T-helper 1 cell treated with Interleukin-12 subunit alpha and Interleukin-12 subunit beta and Interleukin-4 antibody, amounts not matched to agents 30 μg/mL and 1 μg/mL, for 36 hours (primary cell): ENCODE data around the gene PPP3CA.
"Not testable (repeated sequence)": the region's sequence is repeated elsewhere in the genome, so short reads cannot be mapped to it uniquely, and the experiment has no call there.

Experiments used
- H3K27ac Mint-ChIP-seq: one replicate; pipeline ENCODE4 v1.8.0; 2021; ENCODE audit warnings: mild to moderate bottlenecking, mixed read lengths
- H3K27me3 Mint-ChIP-seq: one replicate; pipeline ENCODE4 v1.8.0; 2021; ENCODE audit warnings: low read depth, mixed read lengths
- H3K36me3 Mint-ChIP-seq: one replicate; pipeline ENCODE4 v1.8.0; 2021; ENCODE audit warnings: low read depth, mixed read lengths
- H3K4me1 Mint-ChIP-seq: one replicate; pipeline ENCODE4 v1.8.0; 2021; ENCODE audit warnings: low read depth, mixed read lengths
- H3K4me3 Mint-ChIP-seq: one replicate; pipeline ENCODE4 v1.8.0; 2021; ENCODE audit warnings: mild to moderate bottlenecking, moderate library complexity, mixed read lengths
- H3K9me3 Mint-ChIP-seq: one replicate; pipeline ENCODE4 v1.8.0; 2021; ENCODE audit warnings: mixed read lengths

The PPP3CA gene

DNA sequence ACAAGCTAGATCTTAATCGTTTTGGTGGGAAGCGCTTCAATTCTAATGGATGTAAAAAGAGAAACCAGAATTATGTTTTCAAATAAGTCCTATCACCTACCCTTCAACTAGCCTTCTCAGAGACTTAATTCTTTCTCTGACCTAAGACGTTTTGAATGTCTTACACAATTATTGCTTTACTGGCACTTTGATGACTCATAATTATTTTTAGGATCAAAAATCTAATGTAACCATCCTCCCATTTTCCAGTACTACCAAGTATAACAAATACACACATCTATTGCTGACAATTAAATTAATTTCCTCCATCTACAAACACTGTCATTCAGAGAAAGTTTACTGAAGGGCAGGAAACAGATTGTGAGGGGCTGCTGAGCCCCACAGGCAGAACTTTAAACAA, 108.6 kb downstream of the PPP3CA start:
- Mint-ChIP-seq H3K4me1 (no peaks in the 10 kb centered on the region), H3K27me3 (no peaks in the 10 kb centered on the region), H3K9me3 (no peaks in the 10 kb centered on the region), H3K36me3 (no peaks in the 10 kb centered on the region), H3K27ac (no peak overlapping the region), H3K4me3 (no peak overlapping the region)

DNA sequence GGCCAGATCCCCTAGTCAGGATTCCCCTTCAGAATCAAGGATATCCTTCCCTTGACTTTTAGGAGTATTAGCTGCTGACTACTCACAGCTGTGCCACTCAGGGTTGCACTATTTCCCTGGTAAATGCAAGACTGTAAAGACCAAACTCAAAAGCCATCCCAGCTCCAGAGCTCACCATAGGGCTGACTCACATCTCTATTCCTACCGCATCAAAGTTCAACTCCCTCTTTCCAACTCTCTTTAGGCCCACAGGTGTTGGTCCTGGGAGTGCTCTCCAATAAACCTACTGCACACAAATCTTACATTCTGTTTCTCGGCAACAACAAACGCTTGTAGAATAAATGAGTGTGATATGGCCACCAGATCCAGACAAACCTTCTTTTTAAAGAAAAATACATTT, 109.6 kb downstream of the PPP3CA start:
- Mint-ChIP-seq H3K9me3 (no peaks in the 10 kb centered on the region), H3K4me3 (no peak overlapping the region), H3K4me1 (no peaks in the 10 kb centered on the region), H3K27ac (no peak overlapping the region), H3K27me3 (no peaks in the 10 kb centered on the region), H3K36me3 (no peaks in the 10 kb centered on the region)

DNA sequence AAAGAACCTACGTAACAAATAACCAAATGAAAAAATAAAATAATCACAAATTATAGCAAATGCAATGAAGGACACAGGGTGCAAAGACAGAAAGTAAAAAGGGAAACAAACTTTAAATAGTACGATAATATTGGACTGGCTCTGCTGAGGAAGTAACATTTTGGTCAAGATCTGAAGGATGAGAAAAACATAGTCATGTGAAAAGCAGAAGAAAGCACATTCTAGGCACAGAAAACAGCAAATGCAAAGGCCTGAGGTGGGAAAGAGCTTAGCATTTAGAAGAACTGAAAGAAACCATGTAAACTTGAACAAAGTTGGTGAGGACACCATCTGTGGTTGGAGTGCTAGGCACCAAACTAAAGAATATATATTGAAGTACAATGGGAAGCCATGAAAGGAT, 111.2 kb downstream of the PPP3CA start:
- H3K36me3 Mint-ChIP-seq = no peaks in the 10 kb centered on the region
- no peak overlapping the region for H3K4me3 Mint-ChIP-seq
- H3K9me3 Mint-ChIP-seq = no peaks in the 10 kb centered on the region
- H3K27ac Mint-ChIP-seq = no peak overlapping the region
- no peaks in the 10 kb centered on the region for H3K27me3 Mint-ChIP-seq
- no peaks in the 10 kb centered on the region for H3K4me1 Mint-ChIP-seq

DNA sequence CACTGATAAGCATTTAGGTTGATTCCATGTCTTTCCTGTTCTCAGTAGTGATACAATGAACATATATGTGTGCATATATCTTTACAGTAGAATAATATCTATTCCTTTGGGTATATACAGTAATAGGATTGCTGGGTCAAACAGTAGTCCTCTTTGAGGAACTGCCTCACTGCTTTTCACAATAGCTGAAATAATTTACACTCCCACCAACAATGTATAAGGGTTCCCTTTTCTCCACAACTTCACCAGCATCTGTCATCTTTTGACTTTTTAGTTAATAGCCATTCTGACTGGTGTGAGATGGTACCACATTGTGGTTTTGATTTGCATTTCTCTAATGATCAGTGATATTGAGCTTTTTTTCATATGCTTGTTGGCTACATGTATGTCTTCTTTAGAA, 113.2 kb downstream of the PPP3CA start:
- not testable (repeated sequence) for H3K27me3 Mint-ChIP-seq, H3K36me3 Mint-ChIP-seq, H3K27ac Mint-ChIP-seq

DNA sequence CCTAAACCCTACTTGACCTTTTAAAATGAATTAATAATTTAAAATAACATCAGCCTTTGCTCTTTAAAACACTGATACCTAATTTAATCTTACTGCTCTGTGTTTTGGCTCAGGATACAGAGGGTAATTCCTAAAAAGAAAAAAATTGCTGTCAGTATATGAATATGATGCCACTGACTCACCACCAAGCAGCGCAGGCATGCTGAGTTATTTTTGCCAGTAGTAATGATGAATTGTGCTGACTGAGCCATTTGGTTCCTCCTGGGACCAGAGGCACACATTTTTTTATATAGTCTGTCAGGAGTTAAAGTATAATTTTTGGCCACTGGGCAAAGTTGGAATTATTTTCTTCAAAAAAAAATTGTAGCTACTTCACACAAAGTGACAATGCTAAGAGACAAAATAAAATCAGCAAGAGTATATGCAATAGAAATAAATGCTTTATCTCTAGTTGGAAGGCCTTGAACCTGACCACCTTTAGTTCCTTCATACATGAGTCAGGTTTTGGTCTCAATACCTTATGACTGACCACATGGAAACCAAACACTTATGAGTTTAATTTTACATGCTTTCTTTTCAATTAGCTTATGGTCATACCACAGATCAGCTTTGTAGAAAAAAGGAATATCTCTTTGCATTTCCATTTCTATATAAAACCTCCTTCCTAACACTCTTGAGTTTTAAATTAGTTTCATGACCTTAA, 115.1 kb downstream of the PPP3CA start:
- Mint-ChIP-seq H3K4me3 (no peak overlapping the region), H3K36me3 (peaks cover 1% of the 10 kb centered on the region), H3K27me3 (peaks cover 9% of the 10 kb centered on the region), H3K27ac (no peak overlapping the region), H3K9me3 (peaks cover 4% of the 10 kb centered on the region), H3K4me1 (no peaks in the 10 kb centered on the region)

More for the DNA sequence above, 113.2 kb downstream of the PPP3CA start:
- not testable (repeated sequence) for H3K9me3 Mint-ChIP-seq, H3K4me3 Mint-ChIP-seq, H3K4me1 Mint-ChIP-seq

DNA sequence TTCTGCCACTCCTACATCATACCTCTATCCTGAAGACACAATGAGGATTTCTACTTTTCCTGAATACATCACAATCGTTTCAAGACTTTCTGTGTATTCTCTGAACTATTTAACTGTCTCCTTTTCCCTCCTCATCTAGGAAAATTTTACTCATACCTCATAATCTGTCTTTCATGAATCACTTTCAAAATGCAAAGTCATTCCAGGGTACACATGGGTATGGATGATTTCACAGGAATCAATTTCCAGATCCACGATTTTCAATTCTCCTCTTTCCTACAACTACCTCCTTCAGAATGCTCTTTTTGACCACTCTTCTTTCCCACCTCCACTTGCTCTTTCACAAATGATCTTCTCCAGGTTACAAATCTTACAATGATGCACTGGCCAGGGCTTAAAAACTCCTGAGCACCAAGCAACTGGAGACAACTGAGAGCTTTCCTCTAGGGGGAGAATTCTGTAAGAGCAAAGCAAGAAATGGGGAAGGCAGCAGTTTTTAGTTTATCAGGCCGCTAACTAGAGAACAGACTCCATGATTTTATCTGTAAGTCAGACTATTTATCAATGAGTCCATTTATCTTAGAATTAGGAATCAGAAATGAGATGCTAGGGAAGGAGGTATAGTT, 116.4 kb downstream of the PPP3CA start:
- Mint-ChIP-seq H3K4me3 (no peak overlapping the region), H3K4me1 (no peaks in the 10 kb centered on the region), H3K27me3 (peaks cover 11% of the 10 kb centered on the region), H3K36me3 (peaks cover 1% of the 10 kb centered on the region), H3K27ac (no peak overlapping the region), H3K9me3 (peaks cover 4% of the 10 kb centered on the region)

DNA sequence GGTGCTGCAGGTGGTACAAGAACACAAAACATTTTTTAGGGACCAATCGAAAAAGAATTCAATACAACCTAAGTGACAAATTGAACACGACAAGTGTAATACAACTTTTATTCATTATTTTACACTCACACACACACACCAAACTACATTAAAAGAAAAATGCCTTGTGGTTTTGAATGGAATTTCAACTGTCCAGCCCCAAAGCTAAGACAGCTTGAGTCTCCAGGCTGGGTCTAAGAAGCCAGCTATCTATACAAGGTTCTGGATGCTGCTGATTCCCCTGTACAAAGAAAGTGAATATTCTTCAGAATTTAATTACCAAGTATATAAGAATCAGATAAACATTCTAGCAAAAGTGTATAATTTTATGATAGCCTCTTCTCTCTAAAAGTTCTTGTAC, 118.2 kb downstream of the PPP3CA start:
- peaks cover 4% of the 10 kb centered on the region for H3K9me3 Mint-ChIP-seq
- peaks cover 6% of the 10 kb centered on the region for H3K4me1 Mint-ChIP-seq
- H3K27ac Mint-ChIP-seq = no peak overlapping the region
- H3K4me3 Mint-ChIP-seq = no peak overlapping the region
- peaks cover 1% of the 10 kb centered on the region for H3K36me3 Mint-ChIP-seq
- peaks cover 15% of the 10 kb centered on the region for H3K27me3 Mint-ChIP-seq

DNA sequence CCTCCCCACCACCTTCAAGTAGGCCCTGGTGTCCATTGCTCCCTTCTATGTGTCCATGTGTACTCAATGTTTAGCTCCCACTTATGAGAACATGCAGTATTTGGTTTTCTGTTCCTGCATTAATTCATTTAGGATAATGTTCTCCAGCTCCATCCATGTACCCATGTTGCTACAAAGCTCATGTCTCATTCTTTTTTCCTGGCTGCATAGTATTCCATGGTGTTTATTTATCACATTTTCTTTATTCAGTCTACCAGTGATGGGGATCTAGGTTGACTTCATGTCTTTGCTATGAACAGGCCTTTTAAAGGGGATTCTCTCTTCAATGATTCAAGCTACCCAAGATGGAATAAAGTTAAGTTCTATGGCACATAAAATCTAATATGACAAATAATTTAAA, 119.6 kb downstream of the PPP3CA start:
- peaks cover 4% of the 10 kb centered on the region for H3K9me3 Mint-ChIP-seq
- no peak overlapping the region for H3K27ac Mint-ChIP-seq
- no peak overlapping the region for H3K4me3 Mint-ChIP-seq
- peaks cover 15% of the 10 kb centered on the region for H3K27me3 Mint-ChIP-seq
- peaks cover 6% of the 10 kb centered on the region for H3K4me1 Mint-ChIP-seq
- H3K36me3 Mint-ChIP-seq = peaks cover 1% of the 10 kb centered on the region

DNA sequence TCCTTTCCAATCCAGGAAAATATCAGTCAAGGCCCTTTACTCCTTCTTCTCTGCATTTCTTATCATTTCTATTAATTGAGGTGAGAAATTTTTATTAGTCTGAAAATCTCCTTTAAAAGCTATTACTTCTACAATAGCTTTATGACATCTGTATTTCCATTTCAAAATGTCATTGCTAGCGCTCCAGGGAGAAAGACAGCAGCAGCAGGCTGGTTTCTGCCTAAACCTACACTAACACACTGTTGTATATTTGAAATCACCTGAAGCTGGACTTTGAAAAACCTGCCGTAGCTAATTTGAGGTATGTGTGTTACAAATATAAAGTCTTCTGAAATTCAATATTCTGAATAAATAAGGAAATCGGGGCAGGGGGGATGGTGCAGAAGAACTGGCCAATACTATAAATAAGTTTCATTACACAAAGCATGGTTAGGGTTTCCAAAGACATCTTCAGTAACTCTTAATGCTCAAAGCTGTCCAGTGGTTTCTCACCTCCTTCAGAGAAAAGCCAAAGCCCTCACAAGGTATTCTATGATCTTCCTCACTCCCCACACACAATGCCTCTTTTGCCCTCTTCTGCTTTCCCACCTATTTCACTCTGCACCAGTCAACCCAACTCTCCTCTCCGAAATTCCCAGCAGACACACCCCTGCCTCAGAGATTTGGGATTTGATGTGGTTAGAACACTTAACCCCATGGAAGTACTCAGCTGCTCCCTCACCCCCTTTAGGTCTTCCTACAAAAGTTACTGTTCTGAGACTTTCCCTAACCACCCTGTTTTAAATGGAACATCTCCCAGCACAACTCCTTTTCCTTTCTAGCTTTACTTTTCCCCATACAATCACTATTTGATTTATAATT, 122.7 kb downstream of the PPP3CA start:
- Mint-ChIP-seq H3K27ac (no peak overlapping the region), H3K4me1 (peaks cover 6% of the 10 kb centered on the region), H3K9me3 (peaks cover 4% of the 10 kb centered on the region), H3K36me3 (peaks cover 1% of the 10 kb centered on the region), H3K27me3 (peaks cover 13% of the 10 kb centered on the region), H3K4me3 (no peak overlapping the region)

DNA sequence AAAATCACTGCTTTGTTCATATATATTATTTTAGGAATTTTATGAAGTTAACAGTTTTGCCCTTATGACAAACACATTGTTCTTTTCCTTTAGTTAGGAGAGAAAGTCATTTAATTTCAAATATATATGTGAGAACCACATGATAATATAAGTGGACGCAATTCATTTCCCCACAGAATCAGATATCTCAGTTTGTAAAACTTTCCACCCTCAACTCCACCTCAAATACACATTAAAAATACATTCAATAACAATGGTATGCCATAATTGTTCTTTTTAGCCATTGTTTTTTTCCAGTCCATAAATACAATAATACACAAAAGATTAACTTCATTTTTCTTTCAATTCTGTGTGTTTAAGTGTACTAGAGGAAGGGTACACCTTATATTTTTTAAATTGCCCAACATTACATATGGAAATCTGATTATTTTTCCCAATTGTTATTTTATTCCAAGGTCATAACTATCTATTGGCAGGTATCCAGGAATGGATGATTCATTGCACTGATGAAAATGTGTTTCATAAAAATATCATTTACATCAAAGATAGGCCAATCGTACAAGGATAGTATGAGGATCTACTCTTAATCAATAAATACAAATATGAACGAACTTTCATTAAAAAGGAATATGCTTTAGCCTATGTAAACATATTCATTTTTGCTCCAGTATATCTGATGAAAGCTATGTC, 125.0 kb downstream of the PPP3CA start:
- Mint-ChIP-seq H3K4me3 (no peak overlapping the region), H3K4me1 (peaks cover 6% of the 10 kb centered on the region), H3K27ac (no peak overlapping the region), H3K36me3 (peaks cover 2% of the 10 kb centered on the region), H3K9me3 (no peaks in the 10 kb centered on the region), H3K27me3 (peaks cover 25% of the 10 kb centered on the region)

DNA sequence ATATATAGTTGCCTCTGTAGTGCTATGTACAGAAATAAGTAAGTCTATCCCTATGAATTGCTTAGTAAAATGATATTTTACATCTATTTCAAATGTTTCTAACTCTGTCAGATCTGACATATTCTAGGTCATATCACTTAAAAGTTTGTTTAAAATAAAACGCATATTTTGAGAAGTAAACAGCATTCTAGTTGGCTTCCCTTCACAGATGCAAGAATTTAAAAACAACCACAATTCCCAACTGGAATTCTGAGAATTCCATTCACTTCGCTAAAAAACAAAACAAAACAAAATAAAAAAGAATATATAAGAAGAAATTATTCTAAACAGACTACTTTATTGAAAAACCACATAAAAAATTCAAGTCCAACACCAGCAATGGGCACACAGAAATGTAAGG, 126.0 kb downstream of the PPP3CA start:
- peaks cover 6% of the 10 kb centered on the region for H3K4me1 Mint-ChIP-seq
- peaks cover 2% of the 10 kb centered on the region for H3K36me3 Mint-ChIP-seq
- H3K27ac Mint-ChIP-seq = no peak overlapping the region
- H3K4me3 Mint-ChIP-seq = no peak overlapping the region
- H3K9me3 Mint-ChIP-seq = no peaks in the 10 kb centered on the region
- H3K27me3 Mint-ChIP-seq = peaks cover 25% of the 10 kb centered on the region

DNA sequence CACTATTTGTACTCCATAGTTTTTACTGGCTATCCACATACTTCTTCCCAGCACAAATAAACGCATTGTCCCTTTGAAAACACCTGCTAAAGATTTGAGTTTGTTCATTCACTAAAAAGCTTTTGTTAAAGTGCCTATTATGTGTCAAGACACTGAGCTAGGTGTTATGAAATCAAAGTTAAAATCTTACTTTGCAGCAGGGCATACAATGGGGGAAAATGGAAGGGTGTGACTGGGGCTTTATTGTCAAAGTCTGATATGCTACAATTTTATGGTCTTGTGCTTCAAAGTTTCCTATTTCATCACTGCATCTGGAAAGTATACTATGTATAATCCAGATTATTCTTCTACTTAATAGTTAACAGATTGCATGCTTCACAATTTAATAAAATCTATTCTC, 128.4 kb downstream of the PPP3CA start:
- Mint-ChIP-seq H3K4me1 (peaks cover 3% of the 10 kb centered on the region), H3K36me3 (peaks cover 2% of the 10 kb centered on the region), H3K27me3 (peaks cover 19% of the 10 kb centered on the region), H3K4me3 (no peak overlapping the region), H3K9me3 (no peaks in the 10 kb centered on the region), H3K27ac (no peak overlapping the region)

DNA sequence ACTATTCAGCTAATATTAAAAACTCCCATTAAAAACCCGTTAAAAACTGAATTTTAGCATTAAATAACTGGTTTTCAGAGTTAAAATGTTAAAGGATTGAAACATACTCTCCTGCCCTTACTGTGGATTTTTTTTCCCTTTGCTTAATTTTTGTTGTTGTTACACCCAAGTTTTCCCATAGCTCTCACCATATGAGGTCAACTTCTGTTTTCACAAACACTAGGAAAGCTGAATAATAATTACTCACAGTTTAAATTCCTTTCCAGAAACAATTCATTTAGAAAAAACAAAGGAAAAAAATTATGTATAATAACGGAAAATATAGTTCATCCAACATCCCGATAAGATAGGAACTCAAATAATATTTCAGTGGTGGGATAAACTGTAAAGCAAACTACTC, 129.0 kb downstream of the PPP3CA start:
- peaks cover 2% of the 10 kb centered on the region for H3K36me3 Mint-ChIP-seq
- peaks cover 3% of the 10 kb centered on the region for H3K4me1 Mint-ChIP-seq

DNA sequence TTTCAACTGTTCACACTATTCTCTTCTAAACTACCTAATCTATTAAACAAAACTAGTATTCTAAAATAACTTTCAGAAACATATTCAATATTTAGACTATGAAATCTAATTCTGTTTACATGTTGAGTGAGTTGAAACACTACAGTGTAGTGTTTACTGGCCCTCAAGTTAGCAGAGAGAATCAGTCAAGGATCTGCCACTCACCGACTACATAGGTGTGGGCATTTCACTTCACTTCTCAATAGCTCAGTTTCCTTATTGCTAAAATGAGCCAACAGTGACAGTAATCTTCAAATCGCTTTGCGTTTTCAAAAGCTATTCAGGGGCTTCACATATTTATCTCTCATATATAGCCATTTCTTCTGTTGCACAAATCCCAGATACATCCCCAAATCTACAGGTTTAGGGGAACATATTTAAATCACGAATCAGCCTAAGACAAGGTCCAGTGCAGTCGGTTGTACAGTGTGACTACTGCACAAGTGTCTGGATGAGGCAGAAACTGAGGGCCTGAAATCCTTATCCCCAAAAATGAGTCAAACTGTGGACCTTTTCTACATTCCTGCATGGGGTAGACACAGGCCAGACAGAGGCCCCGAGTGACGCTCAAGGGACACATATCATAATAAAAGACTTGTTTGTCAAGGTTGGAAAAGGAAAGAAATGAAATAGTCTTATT, 129.8 kb downstream of the PPP3CA start:
- no peak overlapping the region for H3K4me3 Mint-ChIP-seq
- H3K27ac Mint-ChIP-seq = no peak overlapping the region
- H3K9me3 Mint-ChIP-seq = no peaks in the 10 kb centered on the region
- peaks cover 19% of the 10 kb centered on the region for H3K27me3 Mint-ChIP-seq
- peaks cover 2% of the 10 kb centered on the region for H3K36me3 Mint-ChIP-seq
- peaks cover 3% of the 10 kb centered on the region for H3K4me1 Mint-ChIP-seq

More for the DNA sequence above, 129.0 kb downstream of the PPP3CA start:
- Mint-ChIP-seq H3K9me3 (no peaks in the 10 kb centered on the region), H3K4me3 (no peak overlapping the region), H3K27me3 (peaks cover 19% of the 10 kb centered on the region), H3K27ac (no peak overlapping the region)
